GM21423 (cell line): ENCODE data around the gene PDIA6.

Source experiments
- ATAC-seq: cut with Tn5 transposase; IDR thresholded peaks from one replicate; pipeline ENCODE4 v1.9.1; 2021; ENCODE audit warnings: mild to moderate bottlenecking, moderate library complexity; ENCODE audit not compliant: unreplicated experiment

The PDIA6 gene

GRCh38 chr2:10812362-10813162 lies at the start of gene PDIA6:
Gene PDIA6, minus strand, starts transcription at chr2:10812785. Its CDS starts 89 bp downstream, at chr2:10812696.
- ATAC-seq: peak; percentile 88

DNA sequence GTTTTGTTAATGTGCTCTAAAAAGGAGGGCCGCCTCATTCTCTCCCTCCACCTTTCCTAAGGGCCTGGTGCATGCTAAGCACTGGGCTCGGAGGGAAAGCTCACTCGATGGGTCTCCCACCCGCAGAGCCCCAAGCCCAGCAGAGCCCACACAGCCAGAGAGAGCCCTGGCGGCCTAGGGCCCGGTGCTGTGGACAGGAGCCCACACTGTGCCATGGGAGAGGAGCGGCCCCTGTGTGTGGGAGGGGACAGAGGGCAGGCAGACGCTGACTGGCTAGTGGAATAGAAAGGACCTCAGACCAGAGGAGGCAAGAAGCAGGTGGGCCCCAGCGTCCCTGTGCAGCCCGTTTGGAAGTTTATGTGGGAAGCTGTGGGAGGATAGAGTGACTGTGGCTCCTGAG lies 49.7 kb upstream of the PDIA6 start:
- ATAC-seq: no peak

- no peak for ATAC-seq
Observed at GRCh38 chr2:10861765-10862164, 49.2 kb upstream of the PDIA6 start.

GRCh38 chr2:10860814-10861325 lies 48.3 kb upstream of the PDIA6 start:
- ATAC-seq: no peak

DNA sequence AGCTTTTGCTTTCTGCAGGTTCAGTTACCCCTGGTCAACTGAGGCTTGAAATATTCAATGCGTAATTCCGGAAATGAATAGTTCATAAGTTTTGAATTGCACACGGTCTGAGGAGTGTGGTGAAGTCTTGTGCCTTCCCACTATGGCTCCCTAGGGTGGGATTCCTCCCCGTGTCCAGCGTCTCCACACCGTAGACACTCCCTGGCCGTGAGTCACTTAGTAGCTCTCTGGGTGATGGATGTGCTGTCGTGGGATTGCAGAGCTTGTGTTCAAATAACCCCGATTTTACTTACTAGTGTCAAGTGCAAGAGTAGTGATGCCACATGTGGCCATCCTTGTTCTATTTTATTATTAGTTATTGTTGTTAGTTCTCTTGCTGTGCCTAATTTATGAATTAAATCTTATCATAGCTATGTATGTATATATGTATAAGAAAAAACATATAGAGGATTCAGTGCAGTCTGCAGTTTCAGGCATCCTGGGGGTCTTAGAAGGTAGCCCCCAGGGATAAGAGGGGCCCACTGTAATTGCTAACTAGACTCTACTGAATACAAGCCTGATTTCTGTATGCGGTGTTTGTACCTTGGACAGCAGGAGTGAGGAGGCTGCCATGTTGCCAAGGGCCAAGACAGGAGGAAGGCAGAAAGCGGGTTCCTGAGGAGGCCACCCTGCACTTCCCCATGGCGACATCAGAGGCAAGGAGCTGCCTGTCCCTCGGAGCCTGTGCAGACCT lies 47.7 kb upstream of the PDIA6 start:
- ATAC-seq: no peak

- no peak for ATAC-seq
Observed at GRCh38 chr2:10859278-10859677, 46.7 kb upstream of the PDIA6 start.

GRCh38 chr2:10848541-10848940 lies 36.0 kb upstream of the PDIA6 start:
- ATAC-seq: no peak

DNA sequence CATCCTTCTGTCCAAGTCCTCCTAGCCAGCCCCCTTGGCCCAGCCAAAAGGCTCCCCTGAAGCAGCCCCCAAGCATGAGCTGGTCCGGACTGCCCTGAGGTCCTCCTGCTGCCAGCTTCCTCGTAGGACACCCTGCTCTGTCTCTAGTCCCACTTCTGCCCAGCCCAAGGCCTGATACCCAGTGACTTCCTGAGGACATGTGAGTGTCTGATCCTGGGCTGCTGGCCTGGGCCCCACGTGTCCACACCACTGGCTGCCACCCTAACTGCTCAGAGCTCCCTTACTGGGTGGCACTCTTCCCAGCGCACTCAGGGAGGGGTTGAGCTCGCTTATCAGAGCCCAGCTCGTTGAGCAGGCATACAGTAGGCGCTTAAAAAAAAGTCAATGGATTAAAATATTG lies 34.4 kb upstream of the PDIA6 start:
- ATAC-seq: no peak

- ATAC-seq: no peak
Observed at GRCh38 chr2:10846110-10846861, 33.7 kb upstream of the PDIA6 start.

DNA sequence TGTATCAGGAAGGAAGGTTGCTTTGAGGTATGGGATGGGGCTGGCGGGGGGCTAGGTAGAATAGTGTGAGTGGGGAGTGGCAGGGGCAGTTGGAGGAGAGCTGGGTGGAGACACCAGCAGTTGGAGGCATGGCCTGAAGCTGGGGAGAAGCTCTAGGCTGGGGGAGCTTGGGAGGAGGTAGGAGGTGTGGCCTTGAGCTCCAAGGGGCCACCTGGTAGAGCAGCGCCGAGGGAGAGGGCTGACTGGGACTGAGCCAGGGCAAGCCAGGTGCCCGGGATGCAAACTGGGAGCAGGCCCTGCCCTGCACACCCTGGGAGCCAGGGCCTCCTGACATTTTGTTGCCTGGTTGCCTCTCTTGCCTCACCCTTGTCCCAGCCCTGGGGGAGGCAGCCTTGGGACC lies 33.1 kb upstream of the PDIA6 start:
- ATAC-seq: no peak

DNA sequence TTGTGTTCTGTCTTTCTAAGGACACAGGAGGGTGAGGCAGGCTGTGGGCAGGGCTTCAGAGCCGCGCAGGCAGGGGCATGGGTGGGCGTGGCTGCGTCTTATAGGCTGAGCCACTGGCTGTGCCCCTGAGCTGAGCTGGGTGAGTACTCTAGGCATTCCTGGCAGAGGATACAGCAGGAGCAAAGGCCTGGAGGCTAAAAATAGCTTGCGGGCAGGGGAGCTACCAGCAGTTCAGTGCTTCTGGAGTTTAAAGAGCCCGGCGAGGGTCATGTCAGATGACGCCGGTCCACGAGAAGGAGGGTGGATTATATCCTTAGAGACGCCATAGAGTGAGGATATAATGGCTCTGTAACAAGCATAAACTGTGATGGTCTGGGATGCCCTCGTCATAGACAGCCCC lies 31.5 kb upstream of the PDIA6 start:
- no peak for ATAC-seq

- no peak for ATAC-seq
Observed at GRCh38 chr2:10842506-10842905, 29.9 kb upstream of the PDIA6 start.

DNA sequence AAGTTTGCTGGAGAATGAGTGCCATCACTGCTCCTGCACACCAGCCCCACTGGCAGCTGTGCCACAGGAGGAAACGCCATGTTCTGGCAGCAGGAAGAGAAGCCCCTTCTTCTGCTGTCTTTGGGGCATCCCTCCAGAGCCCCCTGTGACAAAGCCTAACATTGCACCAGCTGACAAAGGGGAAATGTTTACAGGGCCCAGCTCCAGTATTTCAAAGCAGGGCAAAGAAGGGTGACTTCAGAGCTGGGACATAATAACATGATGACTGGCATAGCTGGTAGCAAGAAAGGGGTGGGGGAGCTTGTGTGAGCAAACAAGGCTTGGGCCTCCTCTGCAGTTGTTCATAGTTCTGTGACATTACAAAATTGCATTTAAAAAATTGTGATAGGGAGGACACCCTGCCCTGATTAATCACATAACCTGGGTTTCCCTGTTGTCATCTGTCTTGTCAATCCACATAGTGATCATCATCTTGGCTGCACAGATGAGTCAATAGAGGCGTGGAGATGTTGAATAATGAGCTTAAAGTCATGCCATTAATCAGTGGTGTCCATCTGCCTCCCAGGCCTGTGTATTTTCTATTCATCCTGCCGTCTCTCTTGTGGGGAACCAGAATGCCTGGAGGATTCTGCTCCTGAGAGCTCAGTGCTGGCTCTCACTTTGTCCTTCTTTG lies 29.1 kb upstream of the PDIA6 start:
- ATAC-seq: no peak

GRCh38 chr2:10839813-10840212 lies 27.2 kb upstream of the PDIA6 start:
- ATAC-seq: no peak

GRCh38 chr2:10838734-10839133 lies 26.1 kb upstream of the PDIA6 start:
- ATAC-seq: no peak

GRCh38 chr2:10837298-10838266 lies 25.0 kb upstream of the PDIA6 start:
- ATAC-seq: no peak

DNA sequence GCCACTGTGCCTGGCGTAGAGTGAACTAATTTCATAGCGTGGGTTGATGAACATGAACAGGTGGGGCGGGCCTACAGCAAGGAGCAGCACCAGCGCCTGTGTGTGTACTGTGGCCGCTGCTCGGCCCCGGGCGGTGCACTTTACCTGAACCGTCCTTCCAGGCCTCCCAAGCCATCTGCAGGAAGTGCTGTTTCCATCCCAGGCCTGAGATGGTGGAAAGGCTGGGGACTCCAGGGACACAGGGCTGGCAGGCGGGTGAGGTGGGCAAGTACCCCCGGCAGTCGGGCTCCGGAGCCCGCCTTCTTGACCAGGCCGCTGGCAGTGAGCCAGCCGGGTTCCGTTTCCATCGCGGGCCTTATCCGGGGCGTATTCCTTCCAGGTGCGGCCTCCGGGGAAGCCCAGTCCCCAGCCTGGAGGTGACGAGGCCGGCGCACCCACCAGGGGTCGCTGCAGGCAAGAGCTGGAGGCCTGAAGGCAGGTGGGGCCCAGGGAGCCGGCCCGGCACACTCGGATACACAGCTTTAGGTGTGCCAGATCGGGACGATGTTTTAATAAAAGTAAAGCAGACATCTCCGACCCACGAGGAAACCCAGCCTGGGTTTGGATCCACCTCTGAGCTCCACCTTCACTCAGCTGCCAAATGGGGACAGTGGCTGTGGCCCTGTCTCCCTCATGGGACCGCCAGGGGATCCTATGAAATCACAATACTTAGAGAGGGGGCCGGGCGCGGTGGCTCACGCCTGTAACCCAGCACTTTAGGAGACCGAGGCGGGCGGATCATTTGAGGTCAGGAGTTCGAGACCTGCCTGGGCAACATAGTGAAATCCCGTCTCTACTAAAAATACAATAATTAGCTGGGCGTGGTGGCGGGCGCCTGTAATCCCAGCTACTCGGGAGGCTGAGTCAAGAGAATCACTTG lies 22.7 kb upstream of the PDIA6 start:
- peak; percentile 68 for ATAC-seq

DNA sequence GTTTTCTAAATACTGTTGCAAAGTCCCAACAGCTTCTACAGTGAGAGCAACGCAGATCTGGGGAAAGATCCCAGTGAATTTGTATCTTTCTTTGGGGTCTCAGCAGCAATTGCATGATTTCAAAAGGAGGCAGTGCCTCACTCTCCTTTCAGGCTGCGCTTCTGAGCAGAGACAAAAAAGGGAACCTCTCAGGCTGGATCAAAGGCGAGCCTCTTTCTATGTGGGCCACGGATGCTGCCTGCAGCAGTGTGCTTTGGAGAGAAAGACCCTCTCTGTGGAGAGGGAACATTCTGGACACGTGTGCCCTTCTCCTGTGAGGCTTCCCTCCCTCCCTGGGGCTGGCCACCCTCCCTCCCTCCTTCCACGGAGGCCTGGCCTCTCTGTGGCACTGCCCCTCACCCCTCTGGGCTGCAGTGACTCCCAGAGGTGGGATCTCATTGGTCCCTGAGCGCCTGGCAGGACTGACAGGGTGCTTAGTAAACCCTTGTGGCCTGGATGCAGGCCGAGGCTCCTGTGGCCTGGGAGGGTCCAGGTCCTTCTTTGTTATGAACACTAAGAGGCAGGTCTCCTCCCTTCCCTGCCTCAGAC lies 21.6 kb upstream of the PDIA6 start:
- ATAC-seq: no peak
